Mesodermal cell (in vitro differentiated cells): Measurements from ENCODE around the gene PHC2.
"Not testable (repeated sequence)": the region's sequence is repeated elsewhere in the genome, so short reads cannot be mapped to it uniquely, and the experiment has no call there.

Source experiments
- H3K27ac ChIP-seq: 2 replicates; pipeline ENCODE4 v1.7.0; 2013; ENCODE audit warnings: mild to moderate bottlenecking, low read depth, low read length, moderate library complexity; ENCODE audit not compliant: severe bottlenecking
- H3K36me3 ChIP-seq: 2 replicates; pipeline ENCODE4 v1.7.1; 2013; ENCODE audit warnings: mild to moderate bottlenecking, low read length, moderate library complexity; ENCODE audit not compliant: control insufficient read depth, insufficient read depth
- H3K4me1 ChIP-seq: one replicate; pipeline ENCODE4 v1.7.1; 2013; ENCODE audit warnings: mild to moderate bottlenecking, low read length; ENCODE audit not compliant: insufficient read depth, control insufficient read depth, poor library complexity, severe bottlenecking
- H3K4me3 ChIP-seq: 2 replicates; pipeline ENCODE4 v1.7.0; 2013; ENCODE audit warnings: low read length, control low read depth, mild to moderate bottlenecking; ENCODE audit not compliant: insufficient read depth, poor library complexity, severe bottlenecking; ENCODE audit errors: extremely low read depth
- H3K9me3 ChIP-seq: 2 replicates; pipeline ENCODE4 v1.7.1; 2013; ENCODE audit warnings: mild to moderate bottlenecking, low read length, moderate library complexity; ENCODE audit not compliant: control insufficient read depth
- WGBS, 2 experiments: methylation state at CpG; one replicate each; pipeline ENCODE4 v1.1.5; 2013; ENCODE audit warnings: missing lambda C conversion rate in 2 of 2; ENCODE audit not compliant: insufficient coverage in 2 of 2; 5-methylcytosine and 5-hydroxymethylcytosine counted together

PHC2 gene

DNA sequence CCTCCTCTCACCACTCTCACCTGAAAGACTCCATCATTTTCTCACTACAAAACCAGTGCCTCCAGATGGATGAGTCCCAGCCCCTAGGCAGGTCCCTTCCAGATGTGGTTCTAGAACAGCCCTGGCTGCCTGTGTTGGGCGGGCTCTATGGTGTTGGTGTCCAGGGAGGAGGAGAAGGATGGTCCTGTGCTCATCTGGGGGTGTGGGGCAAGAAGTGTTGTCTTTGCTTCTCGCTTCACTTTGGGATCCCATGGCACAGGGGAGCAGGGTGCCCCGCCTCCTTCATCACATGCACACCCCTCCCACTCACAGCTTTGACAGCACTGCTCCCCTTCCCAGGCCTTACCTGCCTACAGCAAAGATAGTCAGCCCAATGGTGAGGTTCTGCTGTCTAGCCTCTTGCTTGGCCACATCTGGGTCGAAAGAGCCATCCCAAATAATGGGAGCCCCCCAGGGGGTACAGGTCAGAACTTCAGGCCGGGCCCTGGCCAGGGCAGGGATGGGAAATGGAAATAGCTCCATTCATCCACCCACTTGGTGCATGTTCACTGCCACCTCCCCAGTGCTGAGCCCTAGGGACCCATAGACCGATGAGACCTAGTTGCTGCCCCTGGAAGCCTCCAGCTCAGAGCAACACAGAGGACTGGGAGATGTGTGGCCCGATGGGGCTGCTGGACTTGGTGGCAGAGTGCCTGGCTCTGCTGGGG, 119.0 kb downstream of the PHC2 start:
- no peaks in the 10 kb centered on the region for H3K9me3 ChIP-seq
- peaks cover 7% of the 10 kb centered on the region for H3K4me1 ChIP-seq
- H3K4me3 ChIP-seq: no peak overlapping the region
- 80 to 91% methylated on average over 4 of the region's 7 CpGs for WGBS, 2 experiments
- H3K27ac ChIP-seq: no peak overlapping the region
- no peaks in the 10 kb centered on the region for H3K36me3 ChIP-seq

DNA sequence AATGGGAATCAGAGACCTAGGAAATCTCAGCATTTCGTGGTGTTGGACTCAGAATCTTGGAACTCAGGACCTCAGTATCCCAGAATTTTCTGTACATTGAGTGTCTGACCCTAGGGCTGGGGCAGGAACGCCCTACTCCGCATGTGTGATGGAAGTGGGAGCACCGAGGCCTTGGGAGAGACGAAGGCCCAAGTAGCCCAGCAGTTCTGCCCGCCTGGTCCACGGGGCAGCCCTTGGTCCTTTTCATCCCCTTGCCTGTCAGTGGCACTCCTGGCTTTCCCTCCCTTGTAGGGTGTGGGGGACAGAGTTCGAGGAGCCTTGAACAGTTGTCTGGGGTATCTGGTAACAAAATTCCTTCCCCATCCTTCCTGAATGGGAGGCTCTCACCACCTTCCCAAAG, 120.2 kb downstream of the PHC2 start:
- H3K36me3 ChIP-seq: no peaks in the 10 kb centered on the region
- no peak overlapping the region for H3K4me3 ChIP-seq
- H3K9me3 ChIP-seq: no peaks in the 10 kb centered on the region
- no peaks in the 10 kb centered on the region for H3K4me1 ChIP-seq
- no peak overlapping the region for H3K27ac ChIP-seq
- 60 to 76% methylated on average over 3 to 6 of the region's 8 CpGs for WGBS, 2 experiments

DNA sequence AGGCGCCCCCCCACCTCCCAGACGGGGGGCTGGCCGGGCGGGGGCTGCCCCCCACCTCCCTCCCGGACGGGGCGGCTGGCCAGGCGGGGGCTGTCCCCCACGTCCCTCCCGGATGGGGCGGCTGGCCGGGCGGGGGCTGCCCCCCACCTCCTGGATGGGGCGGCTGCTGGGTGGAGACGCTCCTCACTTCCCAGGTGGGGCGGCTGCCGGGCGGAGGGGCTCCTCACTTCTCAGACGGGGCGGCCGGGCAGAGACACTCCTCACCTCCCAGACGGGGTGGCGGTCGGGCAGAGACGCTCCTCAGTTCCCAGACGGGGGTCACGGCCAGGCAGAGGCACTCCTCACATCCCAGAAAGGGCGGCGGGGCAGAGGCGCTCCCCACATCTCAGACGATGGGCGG, 121.5 kb downstream of the PHC2 start:
- not testable (repeated sequence) for H3K36me3 ChIP-seq, H3K4me3 ChIP-seq, H3K9me3 ChIP-seq, H3K4me1 ChIP-seq, H3K27ac ChIP-seq
- 87 to 98% methylated on average over 10 to 11 of the region's 32 CpGs for WGBS, 2 experiments

DNA sequence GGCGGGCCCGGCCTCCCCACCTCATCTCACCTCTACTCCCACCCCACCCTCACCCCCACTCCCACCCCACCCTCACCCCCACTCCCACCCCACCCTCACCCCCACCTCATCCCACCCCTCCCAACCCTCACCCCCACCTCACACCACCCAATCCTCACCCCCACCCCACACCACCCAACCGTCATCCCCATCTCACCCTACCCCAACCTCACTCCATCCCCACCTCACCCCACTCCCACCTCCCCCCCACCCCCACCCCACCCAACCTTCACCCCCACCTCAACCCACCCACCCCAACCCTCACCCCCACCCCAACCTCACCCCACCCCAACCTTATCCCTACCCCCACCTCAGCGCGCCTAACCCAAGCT, 123.4 kb downstream of the PHC2 start:
- no peak overlapping the region for H3K4me3 ChIP-seq
- H3K27ac ChIP-seq: no peak overlapping the region
- no peaks in the 10 kb centered on the region for H3K9me3 ChIP-seq
- peaks cover 6% of the 10 kb centered on the region for H3K4me1 ChIP-seq
- WGBS, 2 experiments: no CpG with 5 or more reads among the region's 5 CpGs
- H3K36me3 ChIP-seq: no peaks in the 10 kb centered on the region

DNA sequence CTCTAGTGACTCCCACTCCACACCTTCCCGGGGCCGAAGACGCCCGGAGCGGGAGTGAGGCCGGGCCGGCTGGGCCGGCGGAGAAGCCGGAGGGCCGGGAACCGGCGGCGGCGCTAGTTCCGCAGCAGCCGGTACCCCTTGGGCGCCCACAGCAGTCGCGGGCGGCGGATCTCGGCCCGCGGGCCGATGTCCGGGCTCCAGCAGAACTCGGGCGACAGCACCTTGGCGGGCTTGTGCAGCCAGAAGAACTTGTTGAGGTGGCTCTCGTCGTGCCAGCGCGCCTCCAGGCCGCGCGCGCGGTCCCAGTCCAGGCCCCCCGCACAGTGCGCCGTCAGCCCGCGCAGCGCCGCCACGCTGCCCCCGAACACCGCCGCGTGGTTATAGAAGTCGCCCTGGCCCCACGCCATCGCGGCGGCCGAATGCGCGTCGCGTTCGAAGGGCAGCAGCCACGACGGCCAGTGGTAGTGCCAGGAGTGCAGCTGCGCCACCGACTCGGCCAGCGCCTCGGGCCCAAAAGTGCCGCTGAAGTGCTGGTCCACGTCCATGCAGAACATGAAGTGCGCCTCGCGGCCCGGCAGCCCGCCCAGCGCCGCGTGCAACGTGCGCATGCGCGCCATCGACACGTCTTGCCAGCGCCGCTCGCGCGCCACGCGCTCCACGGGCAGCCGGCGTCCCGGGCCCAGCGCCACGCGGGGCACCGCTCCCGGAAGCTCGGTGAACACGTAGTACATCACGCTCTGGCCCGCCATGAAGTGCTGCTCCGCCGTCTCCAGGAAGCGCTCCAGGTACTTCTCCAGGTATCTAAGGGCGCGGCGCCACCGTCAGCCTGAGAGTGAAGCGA, 124.0 kb downstream of the PHC2 start:
- H3K4me1 ChIP-seq: peaks cover 6% of the 10 kb centered on the region
- no peaks in the 10 kb centered on the region for H3K9me3 ChIP-seq
- no peak overlapping the region for H3K27ac ChIP-seq
- peaks cover 5% of the 10 kb centered on the region for H3K36me3 ChIP-seq
- 88% methylated on average over 102 to 110 of the region's 113 CpGs for WGBS, 2 experiments
- no peak overlapping the region for H3K4me3 ChIP-seq

DNA sequence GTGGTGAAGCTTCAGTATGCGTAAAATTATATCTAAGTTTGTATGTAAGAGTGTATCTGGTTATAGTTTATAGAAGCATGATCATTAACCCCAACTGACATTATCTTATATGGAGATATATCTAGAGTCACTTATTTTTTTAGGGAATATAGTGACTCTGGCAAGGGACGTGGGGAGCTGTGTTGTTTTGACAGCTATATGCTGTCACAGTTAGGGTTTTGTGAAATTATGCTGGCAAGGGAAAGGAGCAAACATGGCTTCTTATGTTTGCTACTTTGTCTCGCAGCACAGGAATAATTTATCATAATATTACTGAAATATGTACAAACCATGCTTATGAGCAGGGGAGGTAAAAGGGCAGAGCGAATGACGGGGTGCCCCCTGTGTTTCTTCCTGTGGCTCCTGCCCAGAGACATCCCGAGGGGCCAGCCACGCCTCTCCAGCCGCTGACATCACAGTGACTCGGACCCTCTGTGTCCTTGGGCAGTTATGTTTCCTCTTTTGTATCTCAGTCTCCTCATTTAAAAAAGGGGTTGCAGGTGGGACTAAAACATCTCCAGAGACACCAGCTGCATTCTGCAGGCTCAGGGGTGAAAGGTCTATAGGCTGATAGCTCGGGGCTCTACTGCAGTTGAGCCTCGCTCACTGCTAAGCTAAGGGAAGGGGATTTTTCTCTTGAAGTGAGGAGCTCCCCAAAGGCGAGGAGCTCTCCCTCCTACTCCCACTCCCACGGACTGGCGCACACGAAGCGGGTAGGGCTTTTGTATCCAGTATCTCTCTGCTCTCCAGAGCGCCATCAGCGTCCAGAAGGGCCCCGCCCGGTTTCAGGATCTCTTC, 124.9 kb downstream of the PHC2 start:
- H3K36me3 ChIP-seq: peaks cover 13% of the 10 kb centered on the region
- H3K4me3 ChIP-seq: no peak overlapping the region
- no peak overlapping the region for H3K27ac ChIP-seq
- no peaks in the 10 kb centered on the region for H3K9me3 ChIP-seq
- 83 to 92% methylated on average over 11 to 16 of the region's 20 CpGs for WGBS, 2 experiments
- peaks cover 6% of the 10 kb centered on the region for H3K4me1 ChIP-seq

DNA sequence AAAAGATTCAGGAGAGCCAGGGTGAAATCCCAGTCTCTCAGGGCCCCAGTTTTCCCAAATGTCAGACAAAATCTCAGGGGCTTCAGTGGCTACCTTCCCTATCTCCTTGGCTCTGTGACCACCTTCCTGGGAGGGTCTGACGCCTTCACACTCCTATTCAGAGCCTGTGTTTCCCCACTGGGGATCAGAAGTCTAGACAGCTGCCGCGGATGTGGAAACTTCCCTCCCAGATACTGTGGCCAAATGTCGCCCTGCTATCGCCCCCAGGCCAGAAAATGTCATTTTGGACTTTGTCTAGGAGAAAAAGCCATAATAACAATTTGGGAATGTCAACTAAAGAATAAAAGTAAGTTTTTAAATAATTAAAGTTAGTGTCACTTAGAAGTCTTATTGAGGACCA, 125.9 kb downstream of the PHC2 start:
- H3K36me3 ChIP-seq: peaks cover 22% of the 10 kb centered on the region
- no peak overlapping the region for H3K4me3 ChIP-seq
- WGBS, 2 experiments: 100% methylated on average over 1 to 3 of the region's 5 CpGs
- H3K9me3 ChIP-seq: no peaks in the 10 kb centered on the region
- peaks cover 6% of the 10 kb centered on the region for H3K4me1 ChIP-seq
- H3K27ac ChIP-seq: no peak overlapping the region

DNA sequence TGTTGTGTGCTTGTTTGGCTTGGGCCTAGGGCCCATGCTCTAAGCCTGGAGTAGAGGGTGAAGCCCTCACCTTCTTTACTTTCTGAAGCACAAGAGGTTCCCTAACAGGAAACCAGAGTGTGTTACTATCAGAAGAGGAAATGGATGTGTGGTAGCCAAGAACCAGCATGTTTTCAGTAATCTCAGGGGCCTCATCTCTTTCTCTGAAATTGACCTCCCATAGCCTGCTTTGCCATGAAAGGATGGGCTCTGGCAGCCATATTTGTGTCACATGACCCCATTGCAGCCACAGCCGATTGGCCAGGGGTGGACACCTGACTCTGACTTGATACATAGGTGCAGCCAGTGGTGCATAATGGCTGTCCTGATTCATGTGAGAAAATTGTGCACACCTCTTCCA, 128.6 kb downstream of the PHC2 start:
- Histone ChIP-seq H3K9me3 (no peaks in the 10 kb centered on the region), H3K4me1 (peaks cover 6% of the 10 kb centered on the region), H3K27ac (no peak overlapping the region), H3K4me3 (no peak overlapping the region), H3K36me3 (peaks cover 48% of the 10 kb centered on the region)
- whole genome bisulfite sequencing, 2 experiments: 100% methylated on average over 1 of the region's 1 CpG

DNA sequence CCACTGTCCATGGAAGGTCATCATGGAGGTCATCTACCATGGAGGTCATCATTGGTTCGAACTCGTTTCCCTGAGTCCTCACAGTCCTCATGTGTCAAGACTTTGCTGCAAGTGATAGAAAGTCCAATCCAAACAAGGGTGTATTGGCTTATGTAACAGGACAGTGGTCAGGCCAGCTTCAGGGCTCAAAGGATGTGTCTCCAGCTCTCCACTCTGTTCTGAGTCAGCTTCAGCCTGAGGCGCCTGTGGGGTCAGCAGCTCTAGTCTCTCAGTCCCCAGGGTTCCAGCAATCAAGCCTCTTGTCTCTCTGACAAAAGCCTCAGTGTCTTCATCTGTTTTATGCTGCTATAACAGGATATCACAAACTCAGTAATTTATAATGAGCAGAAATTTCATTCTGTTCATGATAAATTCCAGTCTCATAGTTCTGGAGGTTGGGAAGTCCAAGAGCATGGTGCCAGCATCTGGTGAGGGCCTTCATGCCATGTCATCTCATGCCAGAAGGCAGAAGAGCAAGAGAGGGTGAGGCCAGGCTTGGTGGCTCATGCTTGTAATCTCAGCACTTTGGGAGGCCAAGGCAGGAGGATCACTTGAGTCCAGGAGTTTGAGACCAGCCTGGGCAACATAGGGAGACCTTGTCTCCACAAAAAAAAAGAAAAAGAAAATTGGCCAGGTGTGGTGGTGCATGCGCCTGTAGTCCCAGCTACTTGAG, 129.5 kb downstream of the PHC2 start:
- H3K4me1 ChIP-seq: peaks cover 6% of the 10 kb centered on the region
- WGBS, 2 experiments: 96 to 100% methylated on average over 4 of the region's 4 CpGs
- no peak overlapping the region for H3K4me3 ChIP-seq
- peaks cover 56% of the 10 kb centered on the region for H3K36me3 ChIP-seq
- no peak overlapping the region for H3K27ac ChIP-seq
- H3K9me3 ChIP-seq: no peaks in the 10 kb centered on the region

DNA sequence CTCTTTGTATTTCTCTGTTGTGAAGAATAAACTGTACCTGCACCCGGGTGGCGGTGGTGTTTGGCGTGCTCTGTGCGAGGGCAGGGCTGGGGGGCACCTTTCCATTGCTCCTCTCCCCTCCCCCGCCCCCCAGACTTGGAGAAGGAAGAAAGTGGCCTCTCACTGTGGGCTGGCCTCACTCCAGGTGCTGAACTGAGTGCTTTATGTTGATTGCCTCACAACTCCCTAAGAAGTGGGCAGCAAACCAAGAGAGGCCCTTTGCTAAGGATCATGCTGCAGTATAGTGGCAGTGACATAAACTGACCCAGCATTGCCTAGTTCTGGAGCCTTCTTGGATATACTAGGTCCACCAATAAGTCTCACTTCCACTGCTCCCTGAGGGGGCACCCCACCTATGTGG, 130.2 kb downstream of the PHC2 start:
- Histone ChIP-seq H3K4me1 (peaks cover 6% of the 10 kb centered on the region), H3K36me3 (peaks cover 64% of the 10 kb centered on the region), H3K9me3 (no peaks in the 10 kb centered on the region), H3K27ac (no peak overlapping the region), H3K4me3 (no peak overlapping the region)
- 87 to 93% methylated on average over 4 to 5 of the region's 5 CpGs for WGBS, 2 experiments
